Tibial nerve (tissue), 4 donors: ENCODE results near the gene RRM1.

Source experiments
- EP300 ChIP-seq, 2 donors: sonication (generic); formaldehyde crosslinking; IDR thresholded peaks; one replicate each; pipeline ENCODE4 v1.6.1; 2017; ENCODE audit warnings: antibody characterized with exemption in 2 of 2, mild to moderate bottlenecking in 1 of 2
- POLR2A ChIP-seq, 2 donors: fragments of 450-650 bp; IDR thresholded peaks; one replicate each; pipeline ENCODE4 v1.6.1; 2017; ENCODE audit warnings: antibody characterized with exemption in 2 of 2, mild to moderate bottlenecking in 2 of 2, moderate library complexity in 2 of 2
- TF ChIP-seq, protein P1 (sequence below), 5 experiments: fragments of 200-600 bp in 3 of 5; fragments of 450-650 bp in 2 of 5; sonication (generic) in 3 of 5; IDR thresholded peaks; one replicate each; pipeline ENCODE4 v1.5.1; 2016 to 2019; ENCODE audit warnings: antibody characterized with exemption in 5 of 5, mild to moderate bottlenecking in 3 of 5, moderate library complexity in 2 of 5

GRCh38 chr11:4093519-4094347, 866 bp upstream of the RRM1 start:
- TF ChIP-seq, protein P1, sequence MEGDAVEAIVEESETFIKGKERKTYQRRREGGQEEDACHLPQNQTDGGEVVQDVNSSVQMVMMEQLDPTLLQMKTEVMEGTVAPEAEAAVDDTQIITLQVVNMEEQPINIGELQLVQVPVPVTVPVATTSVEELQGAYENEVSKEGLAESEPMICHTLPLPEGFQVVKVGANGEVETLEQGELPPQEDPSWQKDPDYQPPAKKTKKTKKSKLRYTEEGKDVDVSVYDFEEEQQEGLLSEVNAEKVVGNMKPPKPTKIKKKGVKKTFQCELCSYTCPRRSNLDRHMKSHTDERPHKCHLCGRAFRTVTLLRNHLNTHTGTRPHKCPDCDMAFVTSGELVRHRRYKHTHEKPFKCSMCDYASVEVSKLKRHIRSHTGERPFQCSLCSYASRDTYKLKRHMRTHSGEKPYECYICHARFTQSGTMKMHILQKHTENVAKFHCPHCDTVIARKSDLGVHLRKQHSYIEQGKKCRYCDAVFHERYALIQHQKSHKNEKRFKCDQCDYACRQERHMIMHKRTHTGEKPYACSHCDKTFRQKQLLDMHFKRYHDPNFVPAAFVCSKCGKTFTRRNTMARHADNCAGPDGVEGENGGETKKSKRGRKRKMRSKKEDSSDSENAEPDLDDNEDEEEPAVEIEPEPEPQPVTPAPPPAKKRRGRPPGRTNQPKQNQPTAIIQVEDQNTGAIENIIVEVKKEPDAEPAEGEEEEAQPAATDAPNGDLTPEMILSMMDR (IDR thresholded peaks at IDR 0.05), result no peak
- TF ChIP-seq EP300 (IDR thresholded peaks at IDR 0.05) (no peak), POLR2A (IDR thresholded peaks at IDR 0.05) (no peak)
